Lung (tissue), 12 donors: ENCODE results near the gene CDH13. TPM values are rescaled to one million over a fixed set of nuclear protein-coding genes. Genes with fewer than 3 reads are reported as not detected.

Source experiments
- ATAC-seq: fragments of 200-7000 bp; cut with Tn5 transposase; one replicate; pipeline ENCODE4 v1.9.1; 2020; ENCODE audit warnings: moderate number of reproducible peaks; ENCODE audit not compliant: insufficient read depth, low FRiP score
- DNase-seq, 3 donors: peaks; one replicate each; pipeline ENCODE4 v3.0.0-alpha.2; 2013 to 2017
- H3K27ac ChIP-seq, 2 donors: one replicate each; pipeline ENCODE4 v1.5.1; 2013; ENCODE audit warnings: mild to moderate bottlenecking in 2 of 2, moderate library complexity in 2 of 2, control low read depth in 1 of 2, inconsistent platforms in 1 of 2, low read depth in 1 of 2, low read length in 1 of 2
- H3K27me3 ChIP-seq, 3 donors: one replicate each; pipeline ENCODE4 v1.5.1; 2013; ENCODE audit warnings: low read length in 2 of 3; ENCODE audit not compliant: control insufficient read depth in 3 of 3, insufficient read depth in 3 of 3
- H3K36me3 ChIP-seq, 4 donors: one replicate each; pipeline ENCODE4 v1.5.1; 2013; ENCODE audit warnings: low read length in 4 of 4, mild to moderate bottlenecking in 1 of 4, moderate library complexity in 1 of 4; ENCODE audit not compliant: control insufficient read depth in 4 of 4, insufficient read depth in 4 of 4
- H3K4me1 ChIP-seq, 5 donors: one replicate each; pipeline ENCODE4 v1.5.1; 2013; ENCODE audit warnings: low read length in 5 of 5, mild to moderate bottlenecking in 2 of 5, moderate library complexity in 1 of 5; ENCODE audit not compliant: control insufficient read depth in 5 of 5, insufficient read depth in 5 of 5
- H3K4me3 ChIP-seq: one replicate; pipeline ENCODE4 v1.5.1; 2013; ENCODE audit warnings: mild to moderate bottlenecking, control low read depth, moderate library complexity
- H3K9ac ChIP-seq, 2 donors: one replicate each; pipeline ENCODE4 v1.5.1; 2013; ENCODE audit warnings: low read length in 2 of 2, control low read depth in 1 of 2; ENCODE audit not compliant: insufficient read depth in 1 of 2
- H3K9me3 ChIP-seq, 4 donors: one replicate each; pipeline ENCODE4 v1.5.1; 2013; ENCODE audit warnings: low read length in 3 of 4, mild to moderate bottlenecking in 1 of 4, moderate library complexity in 1 of 4; ENCODE audit not compliant: control insufficient read depth in 4 of 4, insufficient read depth in 3 of 4
- WGBS, 2 donors: extraction: QIAGEN DNeasy Blood & Tissue Kit; methylation state at CpG; one replicate each; pipeline ENCODE4 v1.1.7; 2013; 5-methylcytosine and 5-hydroxymethylcytosine counted together
- polyA plus RNA-seq, 2 donors: library from polyadenylated mRNA; stranded (reverse); fragments of 200-250 nt; gene quantifications; one replicate each; pipeline ENCODE4 v1.2.1, GENCODE V29; 2013
- total RNA-seq, 2 donors: library from RNA; depleted of rRNA in 1 of 2; stranded (reverse); fragments of >200 nt in 1 of 2; gene quantifications; one replicate each; pipeline ENCODE4 v1.2.1, GENCODE V29; 2014 to 2021
- TF ChIP-seq, protein P1 (sequence below): IDR thresholded peaks from 2 replicates; pipeline ENCODE4 v1.5.1; 2012; ENCODE audit warnings: mild to moderate bottlenecking; ENCODE audit errors: control extremely low read depth, extremely low read depth
- donor health status: control.
- donor health status: control.
- donor health status: Bipolar disorder and iron deficiency.
- donor health status: healthy.
- donor health status: DM: yes; HTN: yes; CAD: no.

Gene CDH13
- total and polyA plus RNA-seq, 4 donors, result 2.1 to 12.3 (median 7.3) TPM

DNA sequence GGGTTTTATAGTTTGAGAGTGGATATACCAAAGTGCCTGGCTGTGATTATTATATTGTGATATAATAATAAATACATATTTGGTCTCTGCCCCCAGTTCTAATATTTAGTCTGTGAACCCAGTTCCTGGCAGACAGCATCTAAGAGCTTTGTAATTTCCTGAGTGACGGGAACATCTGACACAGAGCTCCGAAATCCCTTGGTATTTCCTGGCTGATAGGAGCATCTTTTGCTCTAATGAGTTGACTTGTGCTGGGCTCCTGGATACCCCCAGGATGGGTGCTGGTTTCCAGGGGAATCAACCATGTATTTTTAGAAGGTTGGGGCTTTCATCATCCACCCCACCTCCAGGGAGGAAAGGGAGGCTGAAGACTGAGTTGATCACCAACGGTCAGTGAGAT, 187.3 kb downstream of the CDH13 start:
- H3K27me3 ChIP-seq, result peaks cover 0 to 3% (median 0%) of the 10 kb centered on the region in 3 donors
- peaks cover 0 to 3% (median 0%) of the 10 kb centered on the region in 4 donors for H3K9me3 ChIP-seq
- H3K36me3 ChIP-seq, result no peaks in the 10 kb centered on the region
- TF ChIP-seq, protein P1, sequence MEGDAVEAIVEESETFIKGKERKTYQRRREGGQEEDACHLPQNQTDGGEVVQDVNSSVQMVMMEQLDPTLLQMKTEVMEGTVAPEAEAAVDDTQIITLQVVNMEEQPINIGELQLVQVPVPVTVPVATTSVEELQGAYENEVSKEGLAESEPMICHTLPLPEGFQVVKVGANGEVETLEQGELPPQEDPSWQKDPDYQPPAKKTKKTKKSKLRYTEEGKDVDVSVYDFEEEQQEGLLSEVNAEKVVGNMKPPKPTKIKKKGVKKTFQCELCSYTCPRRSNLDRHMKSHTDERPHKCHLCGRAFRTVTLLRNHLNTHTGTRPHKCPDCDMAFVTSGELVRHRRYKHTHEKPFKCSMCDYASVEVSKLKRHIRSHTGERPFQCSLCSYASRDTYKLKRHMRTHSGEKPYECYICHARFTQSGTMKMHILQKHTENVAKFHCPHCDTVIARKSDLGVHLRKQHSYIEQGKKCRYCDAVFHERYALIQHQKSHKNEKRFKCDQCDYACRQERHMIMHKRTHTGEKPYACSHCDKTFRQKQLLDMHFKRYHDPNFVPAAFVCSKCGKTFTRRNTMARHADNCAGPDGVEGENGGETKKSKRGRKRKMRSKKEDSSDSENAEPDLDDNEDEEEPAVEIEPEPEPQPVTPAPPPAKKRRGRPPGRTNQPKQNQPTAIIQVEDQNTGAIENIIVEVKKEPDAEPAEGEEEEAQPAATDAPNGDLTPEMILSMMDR, result no peak
- no peak for DNase-seq
- no peak for ATAC-seq
- H3K4me1 ChIP-seq, result peaks cover 0 to 18% (median 0%) of the 10 kb centered on the region in 5 donors
- H3K4me3 ChIP-seq, result no peak overlapping the region
- WGBS, 2 donors, result 64 to 81% methylated on average over 3 of the region's 3 CpGs
- no peak overlapping the region for H3K27ac ChIP-seq
- H3K9ac ChIP-seq, result no peak overlapping the region

DNA sequence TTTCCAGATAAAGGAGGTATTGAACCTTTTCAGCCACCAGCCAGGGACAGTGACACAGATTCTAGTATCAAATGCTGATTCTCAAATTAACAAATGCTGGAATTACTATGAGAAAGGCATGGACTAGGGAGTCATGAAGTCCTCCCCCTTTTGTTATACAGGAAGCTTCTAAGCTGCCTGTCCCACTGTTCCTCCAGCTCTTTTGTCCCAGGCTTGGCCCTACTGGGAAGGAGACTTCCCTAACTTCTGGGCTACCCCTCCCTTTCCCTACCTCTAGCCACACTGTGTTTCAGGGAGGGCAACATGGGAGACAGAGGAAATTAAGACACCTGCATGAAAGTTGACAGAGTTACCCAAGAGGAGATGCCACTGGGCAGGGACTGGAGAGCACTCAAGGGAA, 192.5 kb downstream of the CDH13 start:
- Histone ChIP-seq H3K27me3 (no peaks in the 10 kb centered on the region), H3K36me3 (no peaks in the 10 kb centered on the region), H3K9ac (no peak overlapping the region), H3K27ac (no peak overlapping the region), H3K4me1 (peaks cover 0 to 4% (median 0%) of the 10 kb centered on the region in 5 donors), H3K9me3 (peaks cover 0 to 3% (median 0%) of the 10 kb centered on the region in 4 donors), H3K4me3 (no peak overlapping the region)
- DNase-seq, result no peak
- TF ChIP-seq, protein P1, result no peak
- ATAC-seq, result no peak

DNA sequence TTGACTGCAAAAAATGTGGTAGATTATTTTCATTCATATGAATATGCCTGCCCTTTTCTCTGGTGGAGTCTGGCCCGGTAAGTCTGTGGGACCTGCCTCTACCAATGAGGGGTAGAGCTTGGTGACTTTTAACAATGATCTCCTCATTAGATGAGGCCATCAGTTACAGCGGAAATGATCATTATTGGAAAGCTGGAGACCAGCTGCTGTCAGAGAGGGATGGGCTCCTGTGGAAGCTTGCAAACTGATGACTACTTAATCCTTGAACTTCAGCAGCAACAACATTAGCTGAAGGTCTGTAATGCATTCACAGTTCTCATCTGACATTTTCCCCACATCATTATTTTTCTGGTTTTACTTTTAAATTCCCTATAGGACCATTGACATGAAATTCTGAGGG, 194.1 kb downstream of the CDH13 start:
- no peak overlapping the region for H3K27ac ChIP-seq

More for the DNA sequence above, 194.1 kb downstream of the CDH13 start:
- H3K9ac ChIP-seq, result no peak overlapping the region
- DNase-seq (no peak), ATAC-seq (no peak)
- peaks cover 0 to 2% (median 0%) of the 10 kb centered on the region in 5 donors for H3K4me1 ChIP-seq
- H3K36me3 ChIP-seq, result peaks cover 0 to 2% (median 0%) of the 10 kb centered on the region in 4 donors
- WGBS, 2 donors, result 94 to 95% methylated on average over 2 of the region's 2 CpGs
- H3K9me3 ChIP-seq, result peaks cover 0 to 5% (median 0%) of the 10 kb centered on the region in 4 donors
- TF ChIP-seq, protein P1, result no peak
- no peaks in the 10 kb centered on the region for H3K27me3 ChIP-seq
- no peak overlapping the region for H3K4me3 ChIP-seq
